Omental fat pad (tissue), 4 donors: ENCODE data around the gene GRIP1. TPM values are rescaled to one million over a fixed set of nuclear protein-coding genes. Genes with fewer than 3 reads are reported as not detected.

Experiments used
- ATAC-seq: fragments of 150-250 bp; one replicate; pipeline ENCODE4 v1.9.1; 2016; ENCODE audit warnings: mild to moderate bottlenecking, moderate library complexity; ENCODE audit not compliant: low FRiP score
- DNase-seq: peaks from one replicate; pipeline ENCODE4 v3.0.0-alpha.2; 2019; ENCODE audit warnings: low spot score
- total RNA-seq, 4 donors: library from RNA; depleted of rRNA; stranded (reverse); fragments of >200 nt; gene quantifications; one replicate each; pipeline ENCODE4 v1.1.0, GENCODE V29; 2016
- TF ChIP-seq, protein P1 (sequence below), 3 donors: fragments of 450-650 bp; IDR thresholded peaks; one replicate each; pipeline ENCODE4 v1.5.1; 2016 to 2017; ENCODE audit warnings: antibody characterized with exemption in 3 of 3, mild to moderate bottlenecking in 3 of 3, moderate library complexity in 2 of 3

Gene GRIP1
- total RNA-seq, 4 donors from 2014 or later: 1.2 to 4.9 (median 2.9) TPM

DNA sequence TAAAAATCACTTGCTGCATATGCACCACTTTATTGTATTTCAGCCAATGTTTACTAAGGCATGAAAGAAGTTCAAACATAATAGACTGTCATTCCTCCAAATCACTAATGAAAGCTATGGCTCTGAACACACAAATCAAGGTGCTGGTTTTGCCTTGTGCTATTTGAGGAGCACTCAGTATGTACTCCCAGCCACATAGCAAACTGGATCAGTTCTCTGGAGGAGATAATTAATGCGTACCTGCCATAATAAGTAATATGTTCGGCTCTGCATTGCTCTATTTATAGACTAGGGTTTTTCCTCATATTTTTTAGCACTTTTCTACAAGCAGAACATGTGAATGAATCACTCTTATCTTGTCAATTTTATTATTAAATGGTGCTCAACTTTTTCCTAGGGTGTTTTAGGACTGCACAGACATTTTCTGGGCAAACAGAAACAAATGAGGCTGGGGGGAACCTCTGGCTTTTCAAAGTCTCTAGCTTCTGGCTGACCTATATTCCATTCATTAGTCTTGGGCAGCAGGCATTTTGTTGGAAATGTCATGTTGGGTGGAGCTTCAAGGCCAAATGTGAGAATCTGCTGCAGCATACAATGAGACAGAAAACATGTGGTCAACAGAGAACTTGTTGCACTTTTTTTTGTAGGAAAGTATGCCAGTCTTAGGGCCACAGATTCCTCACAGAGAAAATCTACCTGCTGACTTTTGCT lies 88.4 kb downstream of the GRIP1 start:
- TF ChIP-seq, protein P1, sequence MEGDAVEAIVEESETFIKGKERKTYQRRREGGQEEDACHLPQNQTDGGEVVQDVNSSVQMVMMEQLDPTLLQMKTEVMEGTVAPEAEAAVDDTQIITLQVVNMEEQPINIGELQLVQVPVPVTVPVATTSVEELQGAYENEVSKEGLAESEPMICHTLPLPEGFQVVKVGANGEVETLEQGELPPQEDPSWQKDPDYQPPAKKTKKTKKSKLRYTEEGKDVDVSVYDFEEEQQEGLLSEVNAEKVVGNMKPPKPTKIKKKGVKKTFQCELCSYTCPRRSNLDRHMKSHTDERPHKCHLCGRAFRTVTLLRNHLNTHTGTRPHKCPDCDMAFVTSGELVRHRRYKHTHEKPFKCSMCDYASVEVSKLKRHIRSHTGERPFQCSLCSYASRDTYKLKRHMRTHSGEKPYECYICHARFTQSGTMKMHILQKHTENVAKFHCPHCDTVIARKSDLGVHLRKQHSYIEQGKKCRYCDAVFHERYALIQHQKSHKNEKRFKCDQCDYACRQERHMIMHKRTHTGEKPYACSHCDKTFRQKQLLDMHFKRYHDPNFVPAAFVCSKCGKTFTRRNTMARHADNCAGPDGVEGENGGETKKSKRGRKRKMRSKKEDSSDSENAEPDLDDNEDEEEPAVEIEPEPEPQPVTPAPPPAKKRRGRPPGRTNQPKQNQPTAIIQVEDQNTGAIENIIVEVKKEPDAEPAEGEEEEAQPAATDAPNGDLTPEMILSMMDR (IDR thresholded peaks at IDR 0.05): no peak
- ATAC-seq (no peak), DNase-seq (no peak)

DNA sequence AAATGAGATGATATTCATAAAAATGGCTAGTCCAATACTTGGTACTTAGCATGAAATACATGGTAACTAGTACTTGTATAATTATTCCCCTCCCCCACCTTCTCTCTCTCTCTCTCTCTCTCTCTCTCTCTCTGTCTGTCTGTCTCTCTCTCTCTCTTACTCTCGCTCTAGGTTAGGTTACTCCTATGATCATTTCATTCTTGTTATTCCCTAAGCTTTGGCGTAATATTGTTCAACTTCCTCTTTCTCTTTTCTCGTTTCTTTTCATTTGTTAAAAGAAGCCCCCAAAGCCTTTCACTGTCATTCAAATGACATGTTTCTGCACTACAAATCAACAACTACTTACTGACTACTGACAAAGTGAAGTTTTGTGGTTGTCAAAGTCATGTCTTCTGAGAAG lies 89.8 kb downstream of the GRIP1 start:
- DNase-seq: no peak
- TF ChIP-seq, protein P1 (IDR thresholded peaks at IDR 0.05): no peak
- ATAC-seq: no peak

DNA sequence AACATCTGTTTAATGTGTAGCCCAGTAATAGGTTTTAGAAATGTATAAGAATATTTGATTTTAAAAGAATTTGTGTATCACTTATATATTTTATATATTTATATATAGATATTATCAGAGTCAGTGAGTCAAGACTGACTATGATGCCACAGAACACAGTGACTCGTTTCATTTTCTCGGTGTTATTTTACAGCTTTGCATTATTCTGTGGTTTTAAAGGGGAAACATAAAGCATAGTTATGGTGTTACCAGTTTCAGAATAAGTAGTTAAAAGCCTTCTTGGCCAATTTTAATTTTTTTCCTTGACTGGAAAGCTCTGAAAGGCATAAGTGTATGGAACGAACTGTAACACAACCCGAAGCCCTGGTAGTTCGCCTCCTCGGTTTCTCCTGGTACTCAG lies 91.0 kb downstream of the GRIP1 start:
- no peak for ATAC-seq
- DNase-seq: no peak
- TF ChIP-seq, protein P1 (IDR thresholded peaks at IDR 0.05): no peak

DNA sequence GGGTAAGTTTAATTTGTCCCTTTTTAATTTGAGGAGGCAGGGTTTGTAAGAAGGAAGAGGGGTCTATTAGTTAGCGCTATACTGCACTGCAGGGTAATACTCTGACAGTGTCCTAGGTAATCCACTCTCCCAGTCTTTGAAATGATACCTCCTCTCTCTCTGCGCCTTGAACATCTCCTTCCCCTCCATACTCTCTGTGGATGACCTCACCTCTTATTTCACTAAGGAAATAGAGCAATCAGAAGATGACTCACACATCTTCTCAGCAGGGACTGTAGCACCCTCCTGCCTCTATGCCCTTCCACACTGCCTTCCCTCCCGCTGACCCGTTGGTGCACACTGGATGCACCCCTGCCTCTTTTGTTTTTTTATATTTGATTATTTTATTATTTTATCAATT lies 94.2 kb downstream of the GRIP1 start:
- TF ChIP-seq, protein P1 (IDR thresholded peaks at IDR 0.05): no peak
- no peak for ATAC-seq
- no peak for DNase-seq

DNA sequence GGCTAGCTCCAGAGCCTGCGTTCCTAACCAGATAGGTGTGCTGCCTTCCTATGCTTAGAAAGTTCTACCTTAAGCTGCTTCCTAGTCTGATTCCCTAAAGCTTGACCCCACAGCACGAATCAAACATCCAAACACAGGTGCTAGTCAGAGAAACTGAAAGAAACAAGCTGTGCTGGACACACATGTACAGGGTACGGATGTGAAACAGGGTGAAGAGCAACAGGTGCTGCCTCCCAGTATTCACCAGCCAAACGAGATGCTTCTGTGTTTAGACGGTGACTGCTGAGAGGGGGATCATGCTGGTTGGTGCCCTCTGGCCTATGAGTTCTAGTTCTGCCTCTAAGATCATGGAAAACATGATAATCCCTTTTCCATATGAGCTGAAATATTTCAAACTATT lies 105.3 kb downstream of the GRIP1 start:
- DNase-seq (no peak), ATAC-seq (no peak)
- TF ChIP-seq, protein P1 (IDR thresholded peaks at IDR 0.05): no peak

DNA sequence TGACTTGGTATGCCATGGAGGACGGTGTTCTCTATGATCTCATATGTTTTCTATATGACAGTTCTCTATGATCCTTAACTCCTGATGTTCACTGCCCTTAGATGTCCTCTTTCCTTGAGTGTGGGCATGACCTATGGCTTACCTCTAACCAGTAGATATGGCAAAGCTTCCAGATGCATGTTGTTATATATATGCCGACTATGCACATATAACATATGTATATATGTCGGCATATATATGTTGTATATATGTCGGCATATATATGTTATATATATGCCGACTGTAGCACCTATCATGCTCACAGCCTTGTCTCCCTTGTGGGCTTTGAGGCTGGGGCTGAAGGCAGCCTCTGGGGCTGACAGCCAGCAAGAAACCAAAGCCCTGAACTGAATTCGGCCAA lies 106.0 kb downstream of the GRIP1 start:
- TF ChIP-seq, protein P1 (IDR thresholded peaks at IDR 0.05): no peak
- ATAC-seq (no peak), DNase-seq (no peak)

DNA sequence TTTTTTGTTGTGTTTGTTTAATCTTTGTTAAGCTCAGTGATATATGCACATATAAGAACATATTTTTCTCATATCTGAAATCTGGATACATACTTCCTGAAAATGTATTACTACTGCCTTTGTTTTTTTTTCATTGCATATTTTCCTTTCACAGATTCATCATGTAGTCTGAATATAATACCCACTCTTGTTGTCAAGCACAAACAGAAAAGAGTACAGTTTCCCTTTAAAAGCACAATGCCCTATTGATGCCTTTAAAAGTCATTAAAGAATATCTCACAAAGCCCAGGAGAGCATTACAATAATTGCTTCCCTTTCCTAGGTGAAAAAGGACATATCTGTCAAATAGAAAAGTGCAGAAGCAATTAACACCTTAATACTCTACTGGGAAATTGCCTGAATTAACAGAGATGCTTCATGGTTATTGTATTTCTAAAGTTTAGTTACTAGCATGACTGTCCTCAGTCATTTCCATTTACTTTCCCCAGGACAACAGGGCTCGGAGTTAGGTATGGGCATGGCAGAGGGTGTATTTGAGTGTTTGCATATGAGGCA lies 107.4 kb downstream of the GRIP1 start:
- ATAC-seq (no peak), DNase-seq (no peak)
- TF ChIP-seq, protein P1 (IDR thresholded peaks at IDR 0.05): no peak
